GM18505 (cell line): ENCODE results near the gene TAF4.

ENCODE experiments used
- ATAC-seq: cut with Tn5 transposase; IDR thresholded peaks from one replicate; pipeline ENCODE4 v1.9.1; 2021; ENCODE audit not compliant: unreplicated experiment
- POLR2A ChIP-seq: IDR thresholded peaks from 4 replicates; pipeline ENCODE4 v1.6.1; 2011; ENCODE audit warnings: borderline replicate concordance; ENCODE audit not compliant: insufficient read depth, insufficient read length; ENCODE audit errors: extremely low read depth

The TAF4 gene

DNA sequence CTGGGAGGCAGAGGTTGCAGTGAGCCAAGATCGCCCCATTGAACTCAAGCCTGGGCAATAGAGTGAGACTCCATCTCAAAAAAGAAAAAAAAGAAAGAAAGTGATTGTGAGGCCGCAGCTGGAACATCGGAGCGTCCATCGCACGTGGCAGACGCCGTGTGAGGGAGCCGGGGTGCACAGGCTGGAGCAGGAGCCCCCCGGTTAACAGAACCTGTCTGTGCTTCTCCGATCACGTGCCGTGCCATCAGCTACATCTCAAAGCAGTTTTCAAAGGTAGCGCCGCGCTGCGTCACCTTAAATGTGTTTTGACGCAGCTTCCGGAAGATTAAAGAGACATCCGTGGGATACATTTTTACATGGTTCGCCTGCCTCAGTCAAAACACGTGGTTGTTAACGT is 138.9 kb downstream of the TAF4 start:
- TF ChIP-seq POLR2A, result no peak
- no peak for ATAC-seq

DNA sequence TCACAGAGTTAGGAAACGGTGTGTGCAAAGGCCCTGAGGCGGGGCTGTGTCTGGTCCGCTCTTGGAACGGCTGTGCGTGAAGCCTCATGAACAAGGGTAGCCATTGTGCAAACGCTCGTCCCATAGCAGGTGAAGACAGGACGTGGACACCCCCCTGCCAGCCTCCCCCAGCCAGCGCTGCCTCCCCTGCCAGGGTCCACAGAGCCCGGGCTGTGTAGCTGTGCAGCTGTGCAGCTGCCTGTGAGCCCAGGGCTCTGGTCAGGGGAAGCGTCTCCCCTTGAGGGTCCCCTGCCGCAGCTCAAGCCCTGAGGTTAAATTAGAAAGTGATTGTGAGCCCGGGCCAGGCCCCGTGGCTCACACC is 139.4 kb downstream of the TAF4 start:
- ATAC-seq, result no peak
- no peak for TF ChIP-seq POLR2A

DNA sequence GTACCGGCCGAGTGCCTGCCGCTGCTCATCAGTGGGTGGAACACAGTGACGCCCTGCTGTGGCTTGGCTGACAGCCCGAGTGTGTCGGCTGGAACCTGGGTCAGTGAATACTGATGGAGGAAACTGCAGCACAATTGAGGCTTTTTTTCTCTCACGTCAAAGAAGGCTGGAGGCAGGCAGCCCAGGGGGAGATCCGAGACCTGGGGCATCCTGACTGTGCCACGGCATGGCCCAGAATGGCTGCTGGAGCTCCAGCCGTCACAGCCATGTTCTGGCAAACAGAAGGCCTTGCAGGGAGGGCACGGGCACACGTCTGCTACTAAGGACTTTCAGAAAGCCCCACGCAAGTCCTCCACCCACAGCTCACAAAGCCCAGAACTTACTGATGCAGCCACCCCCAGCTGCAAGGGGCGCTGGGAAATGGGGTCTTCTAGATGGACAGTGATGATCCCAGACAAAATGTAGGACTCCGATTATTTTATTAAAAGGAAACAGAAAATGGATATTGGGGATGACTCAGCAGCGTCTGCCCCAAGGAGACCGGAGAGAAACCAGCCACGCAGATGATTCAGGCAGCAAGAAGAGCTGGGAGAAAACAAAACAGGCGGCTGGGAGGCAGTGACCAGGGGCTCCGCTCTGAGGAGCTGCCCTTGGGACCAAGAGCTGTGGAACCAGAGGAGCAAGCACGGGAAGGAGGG is 140.0 kb downstream of the TAF4 start:
- no peak for ATAC-seq
- no peak for TF ChIP-seq POLR2A

DNA sequence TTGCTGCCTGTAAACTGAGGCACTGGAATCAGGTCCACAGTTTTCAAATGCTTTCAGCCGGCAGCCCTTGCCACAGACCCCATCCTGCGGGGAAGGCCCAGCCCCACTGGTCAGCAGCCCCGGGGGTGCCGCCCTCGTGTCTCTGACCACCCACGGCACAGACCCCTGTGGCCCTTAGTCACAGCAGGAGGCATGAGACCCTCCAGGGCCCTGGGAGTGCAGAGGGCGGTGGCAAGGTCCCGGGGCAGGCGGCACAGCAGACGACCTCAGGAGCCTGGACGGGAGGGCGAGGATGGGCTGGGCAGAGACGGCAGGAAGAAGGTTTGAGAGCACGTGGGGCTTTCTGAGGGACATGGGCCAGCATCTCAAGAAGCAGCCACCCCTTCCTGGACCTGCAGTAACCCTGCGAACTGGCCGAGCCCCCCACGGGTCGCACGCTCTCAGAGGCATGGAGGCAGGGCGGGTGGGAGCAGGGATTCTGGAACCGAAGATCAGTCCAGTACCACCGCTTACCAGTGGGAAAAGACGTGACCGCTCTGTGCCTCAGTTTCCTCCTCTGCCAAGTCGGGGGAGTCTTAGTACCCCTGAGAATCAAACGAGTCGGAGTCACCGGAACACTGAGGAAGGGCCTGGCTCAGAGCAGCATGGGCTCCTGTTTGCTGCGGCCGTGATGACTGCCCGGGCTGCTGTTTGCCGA is 140.7 kb downstream of the TAF4 start:
- no peak for ATAC-seq
- no peak for TF ChIP-seq POLR2A
